DOHH2 (cell line): Measurements from ENCODE around the gene C19orf81.

Source experiments
- H3F3A ChIP-seq: fragments of 200-600 bp; sonication (generic), shearing (Covaris generic); 2 replicates; pipeline ENCODE4 v1.6.0; 2016; ENCODE audit warnings: antibody characterized with exemption, mild to moderate bottlenecking; ENCODE audit not compliant: control insufficient read depth, insufficient read depth
- H3K27ac ChIP-seq: fragments of 200-600 bp; sonication (generic); 2 replicates; pipeline ENCODE4 v1.5.1; 2014; ENCODE audit warnings: low read depth, mild to moderate bottlenecking, low read length, moderate library complexity
- H3K27me3 ChIP-seq: fragments of 200-600 bp; sonication (generic); 2 replicates; pipeline ENCODE4 v1.6.1; 2014; ENCODE audit warnings: mild to moderate bottlenecking, low read length, mixed read lengths; ENCODE audit not compliant: control insufficient read depth
- H3K36me3 ChIP-seq: fragments of 200-600 bp; sonication (generic); 2 replicates; pipeline ENCODE4 v1.6.1; 2014; ENCODE audit warnings: mild to moderate bottlenecking, low read length, moderate library complexity, mixed read lengths; ENCODE audit not compliant: control insufficient read depth
- H3K4me1 ChIP-seq: fragments of 200-600 bp; sonication (generic); 2 replicates; pipeline ENCODE4 v1.6.1; 2014; ENCODE audit warnings: mild to moderate bottlenecking, low read length, mixed read lengths; ENCODE audit not compliant: control insufficient read depth
- H3K4me2 ChIP-seq: fragments of 200-600 bp; sonication (generic); 2 replicates; pipeline ENCODE4 v1.6.0; 2014; ENCODE audit warnings: mild to moderate bottlenecking, low read length, moderate library complexity
- H3K4me3 ChIP-seq: fragments of 200-600 bp; sonication (generic); 2 replicates; pipeline ENCODE4 v1.5.1; 2014; ENCODE audit warnings: mild to moderate bottlenecking, low read length, mixed read lengths
- H3K79me2 ChIP-seq: fragments of 200-600 bp; sonication (generic); 2 replicates; pipeline ENCODE4 v1.6.1; 2014; ENCODE audit warnings: mild to moderate bottlenecking, low read length, mixed read lengths; ENCODE audit not compliant: control insufficient read depth
- H3K9me2 ChIP-seq: fragments of 200-600 bp; sonication (generic); replicated peaks from 2 replicates; pipeline ENCODE4 v1.6.1; 2014; ENCODE audit warnings: mild to moderate bottlenecking, low read length, mixed read lengths; ENCODE audit not compliant: control insufficient read depth
- H3K9me3 ChIP-seq: fragments of 200-600 bp; sonication (generic); 2 replicates; pipeline ENCODE4 v1.6.1; 2014; ENCODE audit warnings: antibody characterized with exemption, low read length, mixed read lengths; ENCODE audit not compliant: control insufficient read depth, insufficient read depth
- H4K20me1 ChIP-seq: fragments of 200-600 bp; sonication (generic); 2 replicates; pipeline ENCODE4 v1.6.0; 2014; ENCODE audit warnings: low read depth, mild to moderate bottlenecking, antibody characterized with exemption, low read length, moderate library complexity; ENCODE audit not compliant: control insufficient read depth, insufficient read depth
- CTCF ChIP-seq: fragments of 200-600 bp; sonication (generic); IDR thresholded peaks from one replicate; pipeline ENCODE4 v1.5.1; 2014; ENCODE audit warnings: antibody characterized with exemption, mild to moderate bottlenecking, low read depth, low read length; ENCODE audit not compliant: poor library complexity, severe bottlenecking
- EZH2phosphoT487 ChIP-seq: fragments of 200-600 bp; sonication (generic); IDR thresholded peaks from 2 replicates; pipeline ENCODE4 v1.6.1; 2017; ENCODE audit warnings: borderline replicate concordance, mild to moderate bottlenecking, antibody characterized with exemption, low read length, moderate library complexity, mixed read lengths

C19orf81 gene

GRCh38 chr19:50657222-50657669 is 8.0 kb downstream of the C19orf81 start:
- Histone ChIP-seq H3F3A (no peaks in the 10 kb centered on the region), H3K27me3 (no peaks in the 10 kb centered on the region), H3K4me3 (no peak overlapping the region), H3K36me3 (no peaks in the 10 kb centered on the region), H4K20me1 (no peaks in the 10 kb centered on the region), H3K27ac (no peak overlapping the region), H3K79me2 (no peaks in the 10 kb centered on the region), H3K9me2 (no peaks in the 10 kb centered on the region), H3K4me1 (0 out of 2 replicates have a peak, but pooled peaks cover 2% of the 10 kb centered on the region), H3K4me2 (no peak overlapping the region), H3K9me3 (peaks cover 4% of the 10 kb centered on the region; the same call in 1 of the 2 replicates)
- no peak for TF ChIP-seq CTCF
- TF ChIP-seq EZH2phosphoT487, result no peak

GRCh38 chr19:50657712-50658440 is 8.6 kb downstream of the C19orf81 start:
- H3F3A ChIP-seq, result no peaks in the 10 kb centered on the region
- no peaks in the 10 kb centered on the region for H3K36me3 ChIP-seq
- TF ChIP-seq CTCF (no peak), EZH2phosphoT487 (no peak)
- H3K4me2 ChIP-seq, result peak overlapping the region; percentile 34
- peaks cover 4% of the 10 kb centered on the region; the same call in 1 of the 2 replicates for H3K9me3 ChIP-seq
- no peaks in the 10 kb centered on the region for H3K79me2 ChIP-seq
- 0 out of 2 replicates have a peak, but pooled peaks cover 2% of the 10 kb centered on the region for H3K4me1 ChIP-seq
- H3K27ac ChIP-seq, result no peak overlapping the region
- H4K20me1 ChIP-seq, result no peaks in the 10 kb centered on the region
- H3K9me2 ChIP-seq, result no peaks in the 10 kb centered on the region
- peak overlapping the region; percentile 22; the same call in 1 of the 2 replicates for H3K4me3 ChIP-seq
- H3K27me3 ChIP-seq, result no peaks in the 10 kb centered on the region

GRCh38 chr19:50658441-50659317 is 9.4 kb downstream of the C19orf81 start:
- Histone ChIP-seq H3K9me2 (no peaks in the 10 kb centered on the region), H3K9me3 (peaks cover 4% of the 10 kb centered on the region; the same call in 1 of the 2 replicates), H3K36me3 (no peaks in the 10 kb centered on the region), H3F3A (no peaks in the 10 kb centered on the region; the same call in 1 of the 2 replicates), H3K4me2 (peak overlapping the region; percentile 21), H3K79me2 (no peaks in the 10 kb centered on the region), H4K20me1 (no peaks in the 10 kb centered on the region), H3K4me3 (peak overlapping the region; percentile 22; the same call in 1 of the 2 replicates), H3K4me1 (0 out of 2 replicates have a peak, but pooled peaks cover 2% of the 10 kb centered on the region), H3K27ac (no peak overlapping the region), H3K27me3 (no peaks in the 10 kb centered on the region)
- no peak for TF ChIP-seq EZH2phosphoT487
- TF ChIP-seq CTCF, result no peak
